Measurements from ENCODE around the gene EIF4E.
"Not testable (repeated sequence)": the region's sequence is repeated elsewhere in the genome, so short reads cannot be mapped to it uniquely, and the experiment has no call there.

The EIF4E gene

DNA sequence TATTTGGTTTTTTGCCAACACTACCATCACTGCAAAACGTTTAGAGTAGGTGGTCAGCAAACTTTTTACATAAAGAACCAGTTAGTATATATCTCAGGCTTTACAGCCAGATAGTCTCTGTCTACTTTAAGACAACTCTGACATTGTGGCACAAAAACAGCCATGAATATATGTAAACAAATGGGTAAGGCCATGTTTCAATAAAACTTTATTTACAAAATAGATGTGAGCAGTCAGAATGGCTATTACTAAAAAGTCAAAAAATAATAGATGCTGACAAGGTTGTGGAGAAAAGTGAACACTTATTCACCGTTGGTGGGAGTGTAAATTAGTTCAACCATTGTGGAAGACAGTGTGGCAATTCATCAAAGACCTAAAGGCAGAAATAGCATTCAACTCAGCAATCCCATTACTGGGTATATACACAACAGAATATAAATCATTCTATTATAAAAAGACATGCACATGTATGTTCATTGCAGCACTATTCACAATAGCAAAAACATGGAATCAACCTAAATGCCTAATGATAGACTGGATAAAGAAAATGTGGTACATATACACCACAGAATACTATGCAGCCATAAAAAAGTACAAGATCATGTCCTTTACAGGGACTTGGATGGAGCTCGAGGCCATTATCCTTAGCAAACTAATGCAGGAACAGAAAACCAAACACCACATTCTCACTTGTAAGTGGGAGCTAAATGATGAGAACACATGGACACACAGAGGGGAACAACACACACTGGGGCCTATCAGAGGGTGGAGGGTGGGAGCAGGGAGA is 56.6 kb downstream of the EIF4E start:
- DNase-seq: not testable (repeated sequence)

DNA sequence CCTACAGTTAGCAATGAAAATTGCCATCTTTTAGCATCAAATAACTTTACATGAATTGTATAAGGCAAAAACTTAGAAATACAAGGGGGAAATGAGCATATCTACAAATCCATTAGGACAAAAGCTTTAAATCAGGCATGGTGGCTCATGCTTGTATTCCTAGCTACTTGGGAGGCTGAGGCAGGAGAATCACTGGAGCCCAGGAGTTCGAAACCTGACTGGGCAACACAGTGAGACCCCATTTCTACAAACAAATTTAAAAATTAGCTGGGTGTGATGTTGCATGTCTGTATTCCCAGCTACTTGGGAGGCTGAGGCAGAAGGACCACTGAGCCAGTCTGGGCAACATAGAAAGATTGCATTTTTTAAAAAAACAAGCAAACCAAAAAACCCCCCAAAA is 61.3 kb downstream of the EIF4E start:
- no peak for DNase-seq

DNA sequence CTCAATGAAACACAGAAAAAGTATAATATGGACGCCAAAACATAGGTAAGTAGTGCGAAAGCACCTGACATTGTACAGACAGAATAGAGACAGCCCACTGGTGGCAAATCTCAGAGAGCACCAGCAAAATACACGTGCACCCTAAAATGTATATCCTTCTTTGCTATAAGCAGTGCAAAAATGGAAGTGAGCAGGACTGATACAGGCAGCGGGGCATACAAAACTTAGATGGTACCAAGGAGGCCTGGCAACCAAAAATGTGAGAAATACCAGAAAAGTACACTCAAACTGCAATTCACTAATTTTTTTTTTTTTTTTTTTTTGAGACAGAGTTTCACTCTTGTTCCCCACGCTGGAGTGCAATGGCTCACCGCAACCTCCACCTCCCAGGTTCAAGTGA is 63.9 kb downstream of the EIF4E start:
- no peak for DNase-seq

GRCh38 chr4:98864560-98864959 is 64.4 kb downstream of the EIF4E start:
- DNase-seq: no peak

DNA sequence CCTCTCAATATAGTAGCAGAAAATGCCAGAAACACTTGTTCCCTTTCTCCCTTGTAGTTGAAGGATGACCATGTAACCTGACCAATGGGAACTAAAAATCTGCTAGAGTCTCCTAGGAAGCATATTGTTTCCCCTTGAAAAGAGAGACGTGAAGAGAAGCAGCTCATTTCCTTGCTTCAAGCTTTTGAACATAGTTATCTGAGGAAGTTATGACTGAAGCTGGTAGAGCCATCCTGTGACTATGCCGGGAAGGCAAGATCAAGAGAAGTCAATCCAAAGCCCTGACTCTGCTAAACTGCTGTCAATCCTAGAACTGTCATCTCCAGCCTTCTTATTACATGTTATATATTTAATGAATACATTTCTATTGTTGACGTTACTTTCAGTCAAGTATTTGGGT is 66.6 kb downstream of the EIF4E start:
- DNase-seq: no peak

DNA sequence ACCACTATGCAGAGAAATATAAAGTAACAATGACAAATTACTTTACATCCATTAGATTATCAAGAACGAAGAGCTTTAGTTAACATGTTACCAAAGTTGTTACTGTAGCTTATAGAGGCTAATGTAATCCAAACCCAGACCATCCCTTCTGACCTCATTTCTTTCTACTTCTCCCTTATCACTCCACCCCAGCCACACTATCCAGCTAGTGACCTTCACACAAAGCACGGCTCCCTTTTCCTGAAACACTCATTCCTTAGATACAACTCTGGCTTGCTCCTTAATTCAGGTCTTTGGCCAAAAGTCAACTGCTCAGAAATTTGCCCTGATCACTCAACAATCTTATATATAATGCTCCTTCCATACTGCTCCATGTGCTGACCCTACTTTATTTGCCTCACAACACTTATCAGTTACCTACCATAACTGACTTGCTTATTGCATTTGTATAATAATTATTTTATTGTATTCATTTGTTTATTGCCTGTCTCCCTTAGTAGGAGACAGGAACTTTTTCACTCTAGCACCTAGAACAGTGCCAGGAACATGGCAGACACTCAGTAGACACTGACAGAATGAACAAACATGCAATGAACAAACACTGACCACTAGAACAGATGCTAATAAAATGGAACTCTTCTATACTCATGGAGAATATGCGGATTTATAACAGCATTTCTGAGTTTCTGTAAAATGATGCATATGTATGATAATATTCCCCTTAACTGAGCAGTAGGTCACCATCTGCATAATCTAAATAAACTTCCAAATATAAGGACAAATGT is 67.6 kb downstream of the EIF4E start:
- no peak for DNase-seq

GRCh38 chr4:98851806-98852205 is 77.1 kb downstream of the EIF4E start:
- no peak for DNase-seq

GRCh38 chr4:98850937-98851336 is 78.0 kb downstream of the EIF4E start:
- DNase-seq: no peak

- no peak for DNase-seq
Measured at GRCh38 chr4:98848448-98848847, 80.5 kb downstream of the EIF4E start.

GRCh38 chr4:98845960-98846359 is 83.0 kb downstream of the EIF4E start:
- DNase-seq: peak; percentile 1

DNA sequence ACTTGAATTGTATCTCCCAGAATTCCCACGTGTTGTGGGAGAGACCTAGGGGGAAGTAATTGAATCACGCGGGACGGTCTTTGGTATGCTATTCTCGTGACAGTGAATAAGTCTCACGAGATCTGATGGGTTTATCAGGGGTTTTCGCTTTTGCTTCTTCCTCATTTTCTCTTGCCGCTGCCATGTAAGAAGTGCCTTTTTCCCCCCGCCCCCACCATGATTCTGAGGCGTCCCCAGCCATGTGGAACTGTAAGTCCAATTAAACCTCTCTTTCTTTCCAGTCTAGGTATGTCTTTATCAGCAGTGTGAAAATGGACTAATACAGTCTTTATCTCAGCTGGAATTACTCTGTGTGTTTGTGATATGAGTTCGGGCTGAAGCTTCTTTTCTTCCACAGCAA is 86.0 kb downstream of the EIF4E start:
- DNase-seq: not testable (repeated sequence)

GRCh38 chr4:98838977-98839618 is 89.8 kb downstream of the EIF4E start:
- DNase-seq: peak; percentile 2

DNA sequence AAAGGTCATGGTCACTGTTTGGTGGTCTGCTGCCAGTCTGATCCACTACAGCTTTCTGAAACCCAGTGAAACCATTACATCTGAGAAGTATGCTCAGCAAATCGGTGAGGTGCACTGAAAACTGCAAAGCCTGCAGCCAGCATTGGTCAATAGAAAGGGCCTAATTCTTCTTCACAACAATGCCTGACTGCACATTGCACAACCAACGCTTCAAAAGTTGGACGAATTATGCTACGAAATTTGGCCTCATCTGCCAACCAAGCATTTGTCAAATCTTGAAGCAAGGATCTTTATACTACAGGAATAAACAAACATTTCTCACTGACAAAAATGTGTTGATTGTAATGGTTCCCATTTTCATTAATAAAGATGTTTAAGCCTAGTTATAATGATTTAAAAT is 90.4 kb downstream of the EIF4E start:
- no peak for DNase-seq

GRCh38 chr4:98833384-98833783 is 95.5 kb downstream of the EIF4E start:
- no peak for DNase-seq

DNA sequence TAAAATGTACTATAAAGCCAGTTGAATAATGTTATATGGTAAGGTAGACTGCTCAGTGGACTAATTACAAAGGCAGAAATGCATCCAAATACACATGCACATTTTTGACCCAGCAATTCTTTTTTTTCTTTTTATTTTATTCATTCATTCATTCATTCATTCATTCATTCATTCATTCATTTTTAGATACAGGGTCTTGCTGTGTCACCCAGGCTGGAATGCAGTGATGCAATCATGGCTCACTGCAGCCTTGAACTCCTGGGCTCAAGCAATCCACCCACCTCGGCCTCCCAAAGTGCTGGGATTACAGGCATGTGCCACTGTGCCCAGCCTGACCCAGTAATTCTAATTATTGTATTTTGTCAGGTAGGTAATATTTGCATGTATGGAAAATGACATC is 97.9 kb downstream of the EIF4E start:
- DNase-seq: not testable (repeated sequence)
